Liver (tissue), 9 donors: ENCODE measurements around the gene F11. TPM values are rescaled to one million over a fixed set of nuclear protein-coding genes. Genes with fewer than 3 reads are reported as not detected.

Experiments used
- DNase-seq: peaks from one replicate; pipeline ENCODE4 v3.0.0-alpha.2; 2017; ENCODE audit warnings: low spot score
- H3K27ac ChIP-seq, 2 donors: one replicate each; pipeline ENCODE4 v1.7.0; 2013; ENCODE audit warnings: inconsistent platforms in 2 of 2, low read length in 2 of 2, control low read depth in 1 of 2, low read depth in 1 of 2, mild to moderate bottlenecking in 1 of 2
- H3K27me3 ChIP-seq, 4 donors: one replicate each; pipeline versions ENCODE4 v1.6.1 to v1.7.0; 2013; ENCODE audit warnings: low read length in 3 of 4, inconsistent platforms in 1 of 4, mild to moderate bottlenecking in 1 of 4, moderate library complexity in 1 of 4; ENCODE audit not compliant: control insufficient read depth in 4 of 4, insufficient read depth in 4 of 4
- H3K36me3 ChIP-seq, 4 donors: one replicate each; pipeline versions ENCODE4 v1.6.1 to v1.7.0; 2013; ENCODE audit warnings: low read length in 3 of 4, mild to moderate bottlenecking in 3 of 4, low read depth in 1 of 4, moderate library complexity in 1 of 4; ENCODE audit not compliant: control insufficient read depth in 4 of 4, insufficient read depth in 3 of 4
- H3K4me1 ChIP-seq, 4 donors: one replicate each; pipeline versions ENCODE4 v1.6.1 to v1.7.0; 2013; ENCODE audit warnings: low read length in 3 of 4, mild to moderate bottlenecking in 3 of 4, moderate library complexity in 1 of 4; ENCODE audit not compliant: control insufficient read depth in 4 of 4, insufficient read depth in 4 of 4
- H3K4me3 ChIP-seq, 3 donors: one replicate each; pipeline versions ENCODE4 v1.6.1 to v1.7.0; 2013; ENCODE audit warnings: low read length in 3 of 3, control low read depth in 1 of 3, low read depth in 1 of 3, mild to moderate bottlenecking in 1 of 3
- H3K9ac ChIP-seq, 2 donors: one replicate each; pipeline ENCODE4 v1.7.0; 2013; ENCODE audit warnings: low read length in 2 of 2, mild to moderate bottlenecking in 2 of 2, moderate library complexity in 2 of 2, control low read depth in 1 of 2, low read depth in 1 of 2
- H3K9me3 ChIP-seq, 4 donors: one replicate each; pipeline versions ENCODE4 v1.6.1 to v1.7.0; 2013; ENCODE audit warnings: low read length in 3 of 4; ENCODE audit not compliant: control insufficient read depth in 4 of 4
- ATF3 ChIP-seq: IDR thresholded peaks from 2 replicates; pipeline ENCODE4 v1.6.1; 2016; ENCODE audit warnings: antibody characterized with exemption
- CTCF ChIP-seq: fragments of 150-350 bp; IDR thresholded peaks from 2 replicates; pipeline ENCODE4 v1.5.1; 2017; ENCODE audit warnings: improper control_type of control experiment, low read depth, low read length; ENCODE audit not compliant: missing input control
- EGR1 ChIP-seq, 2 donors: IDR thresholded peaks; 2 replicates each; pipeline ENCODE4 v1.6.1; 2016 to 2018; ENCODE audit warnings: antibody characterized with exemption in 2 of 2, low read depth in 2 of 2
- FOXA2 ChIP-seq: IDR thresholded peaks from 2 replicates; pipeline ENCODE4 v1.6.1; 2016; ENCODE audit warnings: antibody characterized with exemption
- HNF4A ChIP-seq, 2 donors: conservative IDR thresholded peaks; 2 replicates each; pipeline ENCODE4 v1.6.1; 2016; ENCODE audit warnings: antibody characterized with exemption in 2 of 2, mild to moderate bottlenecking in 2 of 2
- HNF4G ChIP-seq: IDR thresholded peaks from 2 replicates; pipeline ENCODE4 v1.6.1; 2016; ENCODE audit warnings: antibody characterized with exemption
- JUND ChIP-seq, 2 donors: IDR thresholded peaks; 2 replicates each; pipeline ENCODE4 v1.6.1; 2016; ENCODE audit warnings: antibody characterized with exemption in 2 of 2
- MAX ChIP-seq: IDR thresholded peaks from 2 replicates; pipeline ENCODE4 v1.6.1; 2016; ENCODE audit warnings: antibody characterized with exemption
- NR2F2 ChIP-seq: IDR thresholded peaks from 2 replicates; pipeline ENCODE4 v1.6.1; 2016; ENCODE audit warnings: antibody characterized with exemption
- RAD21 ChIP-seq, 2 donors: IDR thresholded peaks; 2 replicates each; pipeline ENCODE4 v1.6.1; 2016; ENCODE audit warnings: antibody characterized with exemption in 2 of 2, mild to moderate bottlenecking in 2 of 2
- REST ChIP-seq: IDR thresholded peaks from 2 replicates; pipeline ENCODE4 v1.6.1; 2016; ENCODE audit warnings: antibody characterized with exemption, mild to moderate bottlenecking
- RXRA ChIP-seq, 2 donors: IDR thresholded peaks; 2 replicates each; pipeline ENCODE4 v1.6.1; 2017 to 2018; ENCODE audit warnings: antibody characterized with exemption in 2 of 2, mild to moderate bottlenecking in 1 of 2
- SP1 ChIP-seq: IDR thresholded peaks from 2 replicates; pipeline ENCODE4 v1.6.1; 2018; ENCODE audit warnings: antibody characterized with exemption, mild to moderate bottlenecking
- TAF1 ChIP-seq: conservative IDR thresholded peaks from 2 replicates; pipeline ENCODE4 v1.6.1; 2016; ENCODE audit warnings: antibody characterized with exemption, mild to moderate bottlenecking
- YY1 ChIP-seq: IDR thresholded peaks from 2 replicates; pipeline ENCODE4 v1.6.1; 2016; ENCODE audit warnings: antibody characterized with exemption, mild to moderate bottlenecking
- ZBTB33 ChIP-seq: IDR thresholded peaks from 2 replicates; pipeline ENCODE4 v1.6.1; 2016; ENCODE audit warnings: antibody characterized with exemption
- WGBS: extraction: QIAGEN DNeasy Blood & Tissue Kit; methylation state at CpG from one replicate; pipeline ENCODE4 v1.1.7; 2013; 5-methylcytosine and 5-hydroxymethylcytosine counted together
- polyA plus RNA-seq, 2 donors: library from polyadenylated mRNA; stranded (reverse) in 1 of 2; unstranded in 1 of 2; fragments of 200-250 nt in 1 of 2; fragments of >200 nt in 1 of 2; fragmentation: Nextera tagmentation in 1 of 2; extraction: Ambion mirVana in 1 of 2; gene quantifications; one replicate each; pipeline versions ENCODE4 v1.2.1 to v1.2.3, GENCODE V29; 2013 to 2015
- total RNA-seq, 2 donors: library from RNA; depleted of rRNA; stranded (reverse); fragments of >200 nt; gene quantifications; one replicate each; pipeline ENCODE4 v1.2.3, GENCODE V29; 2014
- donor health status: healthy.
- donor health status: healthy.
- donor health status: healthy.
- donor health status: healthy.
- donor health status: healthy.

F11 gene
- total and polyA plus RNA-seq, 4 donors = 54.6 to 207 (median 115) TPM

- no peaks in the 10 kb centered on the region for H3K9me3 ChIP-seq
Measured at GRCh38 chr4:186326391-186326790, 60.4 kb downstream of the F11 start.

GRCh38 chr4:186329372-186329771 is 63.4 kb downstream of the F11 start:
- Histone ChIP-seq H3K9ac (no peak overlapping the region), H3K27me3 (peaks cover 0 to 3% (median 0%) of the 10 kb centered on the region in 4 donors), H3K27ac (no peak overlapping the region), H3K9me3 (peaks cover 0 to 11% (median 5%) of the 10 kb centered on the region in 4 donors), H3K4me1 (no peaks in the 10 kb centered on the region), H3K36me3 (no peaks in the 10 kb centered on the region), H3K4me3 (no peak overlapping the region)
- 94% methylated on average over 15 of the region's 15 CpGs for WGBS
- DNase-seq = no peak
- TF ChIP-seq CTCF (no peak), HNF4G (no peak), RAD21 (IDR thresholded peaks at IDR 0.05) (no peak), MAX (no peak), NR2F2 (no peak), EGR1 (IDR thresholded peaks at IDR 0.05; ENCODE audit: low read depth in 2 of 2) (no peak), REST (no peak), JUND (IDR thresholded peaks at IDR 0.05) (no peak), RXRA (IDR thresholded peaks at IDR 0.05) (no peak), TAF1 (no peak)

More at GRCh38 chr4:186326391-186326790, 60.4 kb downstream of the F11 start:
- WGBS = 55% methylated on average over 3 of the region's 3 CpGs
- no peak for TF ChIP-seq ATF3
- no peak for TF ChIP-seq HNF4A (conservative IDR thresholded peaks at IDR 0.05)
- no peak for TF ChIP-seq TAF1
- TF ChIP-seq JUND (IDR thresholded peaks at IDR 0.05) = no peak
- no peak for TF ChIP-seq FOXA2
- TF ChIP-seq ZBTB33 = no peak
- no peak for TF ChIP-seq MAX
- no peak for TF ChIP-seq SP1
- TF ChIP-seq EGR1 (IDR thresholded peaks at IDR 0.05; ENCODE audit: low read depth in 2 of 2) = no peak
- no peak for TF ChIP-seq HNF4G
- TF ChIP-seq RXRA (IDR thresholded peaks at IDR 0.05) = no peak
- TF ChIP-seq NR2F2 = no peak
- no peak for TF ChIP-seq YY1
- no peak overlapping the region for H3K9ac ChIP-seq
- H3K4me3 ChIP-seq = no peak overlapping the region
- H3K27ac ChIP-seq = no peak overlapping the region
- H3K36me3 ChIP-seq = no peaks in the 10 kb centered on the region
- no peak for DNase-seq
- H3K27me3 ChIP-seq = peaks cover 0 to 3% (median 0%) of the 10 kb centered on the region in 4 donors
- H3K4me1 ChIP-seq = no peaks in the 10 kb centered on the region
